Smooth muscle cell (in vitro differentiated cells): ENCODE measurements around the gene SAPCD2. TPM values are rescaled to one million over a fixed set of nuclear protein-coding genes. Genes with fewer than 3 reads are reported as not detected.

Experiments
- DNase-seq: peaks from one replicate; lab custom pipeline; 2025; ENCODE audit not compliant: unreplicated experiment; lab: John Stamatoyannopoulos, UW
- H2AFZ ChIP-seq: fragments of 200-600 bp; sonication (generic); 2 replicates; pipeline ENCODE4 v1.6.0; 2016; ENCODE audit warnings: antibody characterized with exemption, low read depth, mild to moderate bottlenecking
- H3F3A ChIP-seq: fragments of 200-600 bp; sonication (generic); 2 replicates; pipeline ENCODE4 v1.6.0; 2017; ENCODE audit warnings: antibody characterized with exemption, low read depth
- H3K27ac ChIP-seq: fragments of 200-600 bp; sonication (generic); 2 replicates; pipeline ENCODE4 v1.5.1; 2016; ENCODE audit warnings: low read depth, mild to moderate bottlenecking
- H3K27me3 ChIP-seq: fragments of 200-600 bp; sonication (generic); 2 replicates; pipeline ENCODE4 v1.6.1; 2016; ENCODE audit warnings: low read depth, mild to moderate bottlenecking
- H3K36me3 ChIP-seq: fragments of 200-600 bp; sonication (generic); 2 replicates; pipeline ENCODE4 v1.5.1; 2016; ENCODE audit warnings: low read depth
- H3K4me1 ChIP-seq: fragments of 200-600 bp; sonication (generic); 2 replicates; pipeline ENCODE4 v1.5.1; 2016; ENCODE audit warnings: low read depth
- H3K4me2 ChIP-seq: fragments of 200-600 bp; sonication (generic); 2 replicates; pipeline ENCODE4 v1.6.0; 2016; ENCODE audit warnings: mild to moderate bottlenecking
- H3K4me3 ChIP-seq: fragments of 200-600 bp; sonication (generic); 2 replicates; pipeline ENCODE4 v1.5.1; 2016; ENCODE audit warnings: mild to moderate bottlenecking
- H3K79me2 ChIP-seq: fragments of 200-600 bp; sonication (generic); 2 replicates; pipeline ENCODE4 v1.6.0; 2016; ENCODE audit warnings: low read depth, mild to moderate bottlenecking
- H3K9ac ChIP-seq: fragments of 200-600 bp; sonication (generic); 2 replicates; pipeline ENCODE4 v1.6.0; 2016; ENCODE audit warnings: low read depth
- H3K9me3 ChIP-seq: fragments of 200-600 bp; sonication (generic); replicated peaks from 2 replicates; pipeline ENCODE4 v1.5.1; 2016; ENCODE audit warnings: low read depth
- H4K20me1 ChIP-seq: fragments of 200-600 bp; sonication (generic); 2 replicates; pipeline ENCODE4 v1.6.0; 2016; ENCODE audit warnings: low read depth
- CTCF ChIP-seq: fragments of 200-600 bp; sonication (generic); IDR thresholded peaks from 2 replicates; pipeline ENCODE4 v1.5.1; 2017; ENCODE audit warnings: borderline replicate concordance, mild to moderate bottlenecking, antibody characterized with exemption; ENCODE audit not compliant: insufficient read depth, poor library complexity, severe bottlenecking
- WGBS: methylation state at CpG from one replicate; pipeline ENCODE4 v1.1.7; 2016; ENCODE audit warnings: low lambda C conversion rate; 5-methylcytosine and 5-hydroxymethylcytosine counted together
- polyA plus RNA-seq: library from polyadenylated mRNA; unstranded; fragments of >200 nt; fragmentation: Nextera tagmentation; extraction: Ambion mirVana; gene quantifications from 2 replicates; pipeline ENCODE4 v1.2.1, GENCODE V29; 2016
- total RNA-seq: library from RNA; depleted of rRNA; stranded (reverse); fragments of >200 nt; gene quantifications from 2 replicates; pipeline ENCODE4 v1.2.3, GENCODE V29; 2014

The SAPCD2 gene
- total and polyA plus RNA-seq, 2 experiments from 2014 or later, result 1.9 to 3.9 TPM

- Histone ChIP-seq H3K9ac (no peak overlapping the region), H3K79me2 (no peaks in the 10 kb centered on the region), H3F3A (no peaks in the 10 kb centered on the region), H3K27me3 (no peaks in the 10 kb centered on the region), H3K4me2 (no peak overlapping the region), H3K4me3 (no peak overlapping the region), H4K20me1 (peaks cover 5% of the 10 kb centered on the region), H3K36me3 (no peaks in the 10 kb centered on the region), H3K4me1 (no peaks in the 10 kb centered on the region), H2AFZ (no peak overlapping the region), H3K27ac (no peak overlapping the region), H3K9me3 (no peaks in the 10 kb centered on the region)
- no peak for DNase-seq
- TF ChIP-seq CTCF, result no peak
- 90% methylated on average over 27 of the region's 27 CpGs for WGBS
These were observed 37.1 kb upstream of the SAPCD2 start for GRCh38 chr9:137107312-137107921.

GRCh38 chr9:137106662-137107250, 36.4 kb upstream of the SAPCD2 start:
- Histone ChIP-seq H3K36me3 (no peaks in the 10 kb centered on the region), H3K27me3 (no peaks in the 10 kb centered on the region), H3K9me3 (no peaks in the 10 kb centered on the region), H3K79me2 (no peaks in the 10 kb centered on the region), H3F3A (no peaks in the 10 kb centered on the region), H3K27ac (no peak overlapping the region), H2AFZ (no peak overlapping the region), H3K4me1 (no peaks in the 10 kb centered on the region), H3K9ac (no peak overlapping the region), H3K4me2 (no peak overlapping the region), H4K20me1 (peaks cover 5% of the 10 kb centered on the region), H3K4me3 (no peak overlapping the region)
- 96% methylated on average over 24 of the region's 27 CpGs for WGBS
- no peak for TF ChIP-seq CTCF
- DNase-seq, result no peak

- no peak for TF ChIP-seq CTCF
- no peaks in the 10 kb centered on the region for H3K79me2 ChIP-seq
These were observed 35.7 kb upstream of the SAPCD2 start for GRCh38 chr9:137105814-137106661.

More at GRCh38 chr9:137105814-137106661, 35.7 kb upstream of the SAPCD2 start:
- H3K36me3 ChIP-seq, result peaks cover 4% of the 10 kb centered on the region
- no peak overlapping the region for H3K4me3 ChIP-seq
- no peaks in the 10 kb centered on the region for H3F3A ChIP-seq
- H4K20me1 ChIP-seq, result peaks cover 5% of the 10 kb centered on the region
- WGBS, result 98% methylated on average over 22 of the region's 31 CpGs
- no peaks in the 10 kb centered on the region for H3K27me3 ChIP-seq
- no peak overlapping the region for H3K27ac ChIP-seq
- H3K9ac ChIP-seq, result no peak overlapping the region
- H3K4me1 ChIP-seq, result no peaks in the 10 kb centered on the region
- no peak for DNase-seq
- no peak overlapping the region for H3K4me2 ChIP-seq
- H3K9me3 ChIP-seq, result no peaks in the 10 kb centered on the region
- H2AFZ ChIP-seq, result no peak overlapping the region
